GM23338 (cell line): ENCODE results near the gene PLD1. TPM values are rescaled to one million over a fixed set of nuclear protein-coding genes. Genes with fewer than 3 reads are reported as not detected.
A peak's percentile ranks its signal among the peaks of the same experiment; 100 is the strongest.

Source experiments
- ATAC-seq: fragments of 200-7000 bp; cut with Tn5 transposase; 3 replicates; pipeline ENCODE4 v1.9.1; 2020
- DNase-seq: peaks from one replicate; pipeline ENCODE4 v3.0.0-alpha.2; 2015; ENCODE audit warnings: low spot score
- H2AFZ ChIP-seq: fragments of 200-600 bp; sonication (generic); 2 replicates; pipeline ENCODE4 v1.8.0; 2016; ENCODE audit warnings: antibody characterized with exemption, mild to moderate bottlenecking, moderate library complexity
- H3F3A ChIP-seq: fragments of 200-600 bp; sonication (generic); replicated peaks from 2 replicates; pipeline ENCODE4 v1.8.0; 2017; ENCODE audit warnings: antibody characterized with exemption, mixed run types, low read depth
- H3K27ac ChIP-seq: fragments of 200-600 bp; sonication (generic); 2 replicates; pipeline ENCODE4 v1.6.1; 2016; ENCODE audit warnings: low read depth
- H3K27me3 ChIP-seq: fragments of 200-600 bp; sonication (generic); 2 replicates; pipeline ENCODE4 v1.8.0; 2016; ENCODE audit warnings: mild to moderate bottlenecking, mixed run types, moderate library complexity; ENCODE audit not compliant: insufficient read depth
- H3K36me3 ChIP-seq: fragments of 200-600 bp; sonication (generic); 2 replicates; pipeline ENCODE4 v1.8.0; 2016; ENCODE audit warnings: mild to moderate bottlenecking; ENCODE audit not compliant: insufficient read depth
- H3K4me1 ChIP-seq: fragments of 200-600 bp; sonication (generic); 2 replicates; pipeline ENCODE4 v1.8.0; 2016; ENCODE audit warnings: mild to moderate bottlenecking, moderate library complexity; ENCODE audit not compliant: insufficient read depth
- H3K4me2 ChIP-seq: fragments of 200-600 bp; sonication (generic); 2 replicates; pipeline ENCODE4 v1.7.1; 2017; ENCODE audit warnings: mixed run types
- H3K4me3 ChIP-seq: fragments of 200-600 bp; sonication (generic); 2 replicates; pipeline ENCODE4 v1.6.1; 2016; ENCODE audit warnings: mixed run types
- H3K79me2 ChIP-seq: fragments of 200-600 bp; sonication (generic); replicated peaks from 2 replicates; pipeline ENCODE4 v1.8.0; 2017; ENCODE audit warnings: mild to moderate bottlenecking; ENCODE audit not compliant: insufficient read depth
- H3K9me2 ChIP-seq: fragments of 200-600 bp; sonication (generic); 2 replicates; pipeline ENCODE4 v1.8.0; 2017; ENCODE audit not compliant: insufficient read depth
- H4K20me1 ChIP-seq: fragments of 200-600 bp; sonication (generic); replicated peaks from 2 replicates; pipeline ENCODE4 v1.8.0; 2017; ENCODE audit warnings: mild to moderate bottlenecking; ENCODE audit not compliant: insufficient read depth
- H3K27ac Mint-ChIP-seq: 2 replicates; pipeline ENCODE4 v1.8.0; 2020; ENCODE audit warnings: inconsistent platforms, mild to moderate bottlenecking, moderate library complexity, mixed read lengths
- H3K27me3 Mint-ChIP-seq: 3 replicates; pipeline ENCODE4 v1.8.0; 2022; ENCODE audit warnings: low read depth, mild to moderate bottlenecking, moderate library complexity, mixed read lengths, inconsistent platforms; ENCODE audit not compliant: insufficient read depth, poor library complexity
- H3K36me3 Mint-ChIP-seq: 3 replicates; pipeline ENCODE4 v1.8.0; 2021; ENCODE audit warnings: low read depth, mild to moderate bottlenecking, inconsistent platforms, moderate library complexity, mixed read lengths
- H3K4me1 Mint-ChIP-seq: 3 replicates; pipeline ENCODE4 v1.8.0; 2020; ENCODE audit warnings: mild to moderate bottlenecking, inconsistent platforms, mixed read lengths
- H3K4me3 Mint-ChIP-seq: 3 replicates; pipeline ENCODE4 v1.8.0; 2021; ENCODE audit warnings: moderate library complexity, mild to moderate bottlenecking, inconsistent platforms, mixed read lengths
- H3K9me3 Mint-ChIP-seq: 3 replicates; pipeline ENCODE4 v1.8.0; 2020; ENCODE audit warnings: moderate library complexity, mild to moderate bottlenecking, inconsistent platforms, mixed read lengths
- CREB1 ChIP-seq: fragments of 250-450 bp; sonication (Bioruptor Pico); IDR thresholded peaks from 2 replicates; pipeline ENCODE4 v1.5.0; 2020; ENCODE audit warnings: low read depth, mild to moderate bottlenecking, moderate library complexity
- CTCF ChIP-seq, 2 experiments: fragments of 200-600 bp in 1 of 2; sonication (generic) in 1 of 2; conservative IDR thresholded peaks; 2 replicates each; pipeline versions ENCODE4 v1.5.1 to v1.6.1; 2016 to 2017; ENCODE audit warnings: antibody characterized with exemption in 2 of 2, low read depth in 2 of 2, mild to moderate bottlenecking in 2 of 2, moderate library complexity in 1 of 2
- ETS1 ChIP-seq: IDR thresholded peaks from 2 replicates; pipeline ENCODE4 v1.6.1; 2016; ENCODE audit warnings: antibody characterized with exemption
- EZH2 ChIP-seq: fragments of 200-600 bp; sonication (generic); IDR thresholded peaks from one replicate; pipeline ENCODE4 v1.8.0; 2017; ENCODE audit warnings: antibody characterized with exemption, mild to moderate bottlenecking, low read depth; ENCODE audit not compliant: unreplicated experiment
- EZH2phosphoT487 ChIP-seq: fragments of 200-600 bp; sonication (generic); IDR thresholded peaks from one replicate; pipeline ENCODE4 v1.8.1; 2018; ENCODE audit warnings: antibody characterized with exemption; ENCODE audit not compliant: unreplicated experiment
- JUNB ChIP-seq: IDR thresholded peaks from one replicate; pipeline ENCODE4 v1.6.1; 2016; ENCODE audit warnings: antibody characterized with exemption; ENCODE audit not compliant: unreplicated experiment
- NANOG ChIP-seq: IDR thresholded peaks from 2 replicates; pipeline ENCODE4 v1.6.1; 2016; ENCODE audit warnings: antibody characterized with exemption, borderline replicate concordance
- POLR2AphosphoS5 ChIP-seq: IDR thresholded peaks from 2 replicates; pipeline ENCODE4 v1.6.1; 2016; ENCODE audit warnings: antibody characterized with exemption, low read depth
- REST ChIP-seq: IDR thresholded peaks from one replicate; pipeline ENCODE4 v1.6.1; 2018; ENCODE audit warnings: antibody characterized with exemption; ENCODE audit not compliant: unreplicated experiment
- STAT1 ChIP-seq: IDR thresholded peaks from one replicate; pipeline ENCODE4 v1.6.1; 2016; ENCODE audit warnings: antibody characterized with exemption; ENCODE audit not compliant: unreplicated experiment
- ZNF114 ChIP-seq: fragments of 250-450 bp; sonication (Bioruptor Pico); IDR thresholded peaks from 2 replicates; pipeline ENCODE4 v1.5.0; 2020; ENCODE audit warnings: mild to moderate bottlenecking, moderate library complexity
- polyA plus RNA-seq: library from polyadenylated mRNA; unstranded; fragments of >200 nt; fragmentation: Nextera tagmentation; extraction: Ambion mirVana; gene quantifications from 2 replicates; pipeline ENCODE4 v1.2.1, GENCODE V29; 2016
- total RNA-seq: library from RNA; depleted of rRNA; stranded (reverse); fragments of >200 nt; shearing (Covaris generic); gene quantifications from 2 replicates; pipeline ENCODE4 v1.2.3, GENCODE V29; 2014

PLD1 gene
- total and polyA plus RNA-seq, 2 experiments from 2014 or later: 1.4 to 2.2 TPM

- TF ChIP-seq REST: no peak
- no peak for TF ChIP-seq CTCF (conservative IDR thresholded peaks at IDR 0.05; ENCODE audit: low read depth in 2 of 2)
- no peak for TF ChIP-seq POLR2AphosphoS5
Observed at GRCh38 chr3:171732756-171733155, 77.5 kb downstream of the PLD1 start (continued).

- H4K20me1 ChIP-seq: no peaks in the 10 kb centered on the region
- H3K4me3 ChIP-seq: no peak overlapping the region
- peak overlapping the region; percentile 2; the same call in 1 of the 2 replicates for H3K4me2 ChIP-seq
- no peaks in the 10 kb centered on the region for H3F3A ChIP-seq
- Mint-ChIP-seq H3K27me3 (peaks cover 2% of the 10 kb centered on the region), H3K36me3 (no peaks in the 10 kb centered on the region), H3K9me3 (no peaks in the 10 kb centered on the region), H3K4me1 (peaks cover 24% of the 10 kb centered on the region), H3K27ac (no peak overlapping the region; the same call in 1 of the 2 replicates), H3K4me3 (no peak overlapping the region)
- ATAC-seq (no peak), DNase-seq (no peak)
- no peak overlapping the region for H3K27ac ChIP-seq
- H3K4me1 ChIP-seq: peaks cover 12% of the 10 kb centered on the region
- no peaks in the 10 kb centered on the region for H3K79me2 ChIP-seq
- no peaks in the 10 kb centered on the region for H3K9me2 ChIP-seq
- H3K36me3 ChIP-seq: no peaks in the 10 kb centered on the region
- no peaks in the 10 kb centered on the region for H3K27me3 ChIP-seq
- H2AFZ ChIP-seq: no peak overlapping the region
- TF ChIP-seq NANOG: no peak
- no peak for TF ChIP-seq CREB1
- TF ChIP-seq CTCF (conservative IDR thresholded peaks at IDR 0.05; ENCODE audit: low read depth in 2 of 2): no peak
- TF ChIP-seq JUNB: no peak
- TF ChIP-seq EZH2: no peak
- no peak for TF ChIP-seq STAT1
- TF ChIP-seq ZNF114 (CRISPR knock-in tag): no peak
- no peak for TF ChIP-seq ETS1
- no peak for TF ChIP-seq EZH2phosphoT487
- no peak for TF ChIP-seq REST
Observed at GRCh38 chr3:171731691-171732090, 78.6 kb downstream of the PLD1 start.
